Gastroesophageal sphincter (tissue), 4 donors: Measurements from ENCODE around the gene ESR1. TPM values are rescaled to one million over a fixed set of nuclear protein-coding genes. Genes with fewer than 3 reads are reported as not detected.
A peak's percentile ranks its signal among the peaks of the same experiment; 100 is the strongest.

Source experiments
- ATAC-seq: fragments of 150-250 bp; one replicate; pipeline ENCODE4 v1.9.1; 2016; ENCODE audit warnings: mild to moderate bottlenecking, moderate library complexity
- H3K27ac ChIP-seq, 4 donors: fragments of 200-600 bp; sonication (generic) in 3 of 4; 1 replicate in 3 of 4; 2 replicates in 1 of 4; pipeline ENCODE4 v1.5.1; 2016 to 2019
- H3K27me3 ChIP-seq: fragments of 200-600 bp; sonication (generic); one replicate; pipeline ENCODE4 v1.5.1; 2019
- H3K36me3 ChIP-seq, 2 donors: fragments of 200-600 bp; sonication (generic); one replicate each; pipeline ENCODE4 v1.5.1; 2019; ENCODE audit warnings: control low read depth in 1 of 2
- H3K4me1 ChIP-seq, 3 donors: fragments of 200-600 bp; sonication (generic); 1 replicate in 2 of 3; 2 replicates in 1 of 3; pipeline ENCODE4 v1.5.1; 2016 to 2019; ENCODE audit warnings: control low read depth in 2 of 3
- H3K4me3 ChIP-seq, 2 donors: fragments of 200-600 bp; sonication (generic); one replicate each; pipeline ENCODE4 v1.5.1; 2019; ENCODE audit warnings: mild to moderate bottlenecking in 1 of 2, moderate library complexity in 1 of 2
- H3K9me3 ChIP-seq, 3 donors: fragments of 200-600 bp; sonication (generic); one replicate each; pipeline ENCODE4 v1.5.1; 2017 to 2019; ENCODE audit warnings: control low read depth in 2 of 3
- EP300 ChIP-seq: sonication (generic); formaldehyde crosslinking; IDR thresholded peaks from one replicate; pipeline ENCODE4 v1.6.1; 2017; ENCODE audit warnings: antibody characterized with exemption, mild to moderate bottlenecking
- POLR2A ChIP-seq, 2 donors: fragments of 450-650 bp; IDR thresholded peaks; one replicate each; pipeline ENCODE4 v1.6.1; 2017; ENCODE audit warnings: antibody characterized with exemption in 2 of 2, mild to moderate bottlenecking in 2 of 2, moderate library complexity in 1 of 2
- POLR2AphosphoS5 ChIP-seq: sonication (generic); formaldehyde crosslinking; IDR thresholded peaks from one replicate; pipeline ENCODE4 v1.6.1; 2017; ENCODE audit warnings: antibody characterized with exemption
- WGBS, 2 donors: methylation state at CpG; one replicate each; pipeline ENCODE4 v1.1.5; 2018; ENCODE audit warnings: low coverage in 1 of 2; 5-methylcytosine and 5-hydroxymethylcytosine counted together
- total RNA-seq, 4 donors: library from RNA; depleted of rRNA; stranded (reverse); fragments of >200 nt; gene quantifications; one replicate each; pipeline ENCODE4 v1.1.0, GENCODE V29; 2016
- TF ChIP-seq, protein P1 (sequence below), 4 experiments: fragments of 200-600 bp in 2 of 4; fragments of 450-650 bp in 2 of 4; sonication (generic) in 1 of 4; IDR thresholded peaks; one replicate each; pipeline ENCODE4 v1.5.1; 2017 to 2019; ENCODE audit warnings: antibody characterized with exemption in 4 of 4, mild to moderate bottlenecking in 2 of 4, moderate library complexity in 2 of 4

ESR1 gene
- total RNA-seq, 4 donors from 2014 or later, result 0.93 to 2.3 (median 0.97) TPM

GRCh38 chr6:151911401-151911800 lies 103.9 kb downstream of the ESR1 start:
- no peaks in the 10 kb centered on the region for H3K27me3 ChIP-seq
- H3K4me3 ChIP-seq, result no peak overlapping the region
- TF ChIP-seq, protein P1, sequence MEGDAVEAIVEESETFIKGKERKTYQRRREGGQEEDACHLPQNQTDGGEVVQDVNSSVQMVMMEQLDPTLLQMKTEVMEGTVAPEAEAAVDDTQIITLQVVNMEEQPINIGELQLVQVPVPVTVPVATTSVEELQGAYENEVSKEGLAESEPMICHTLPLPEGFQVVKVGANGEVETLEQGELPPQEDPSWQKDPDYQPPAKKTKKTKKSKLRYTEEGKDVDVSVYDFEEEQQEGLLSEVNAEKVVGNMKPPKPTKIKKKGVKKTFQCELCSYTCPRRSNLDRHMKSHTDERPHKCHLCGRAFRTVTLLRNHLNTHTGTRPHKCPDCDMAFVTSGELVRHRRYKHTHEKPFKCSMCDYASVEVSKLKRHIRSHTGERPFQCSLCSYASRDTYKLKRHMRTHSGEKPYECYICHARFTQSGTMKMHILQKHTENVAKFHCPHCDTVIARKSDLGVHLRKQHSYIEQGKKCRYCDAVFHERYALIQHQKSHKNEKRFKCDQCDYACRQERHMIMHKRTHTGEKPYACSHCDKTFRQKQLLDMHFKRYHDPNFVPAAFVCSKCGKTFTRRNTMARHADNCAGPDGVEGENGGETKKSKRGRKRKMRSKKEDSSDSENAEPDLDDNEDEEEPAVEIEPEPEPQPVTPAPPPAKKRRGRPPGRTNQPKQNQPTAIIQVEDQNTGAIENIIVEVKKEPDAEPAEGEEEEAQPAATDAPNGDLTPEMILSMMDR (IDR thresholded peaks at IDR 0.05), result no peak
- no peak for TF ChIP-seq EP300
- TF ChIP-seq POLR2A (IDR thresholded peaks at IDR 0.05), result no peak
- TF ChIP-seq POLR2AphosphoS5, result no peak
- H3K27ac ChIP-seq, result no peak overlapping the region
- no peaks in the 10 kb centered on the region for H3K9me3 ChIP-seq
- no peaks in the 10 kb centered on the region for H3K4me1 ChIP-seq
- 38 to 65% methylated on average over 2 of the region's 2 CpGs for WGBS, 2 donors
- ATAC-seq, result no peak
- H3K36me3 ChIP-seq, result no peaks in the 10 kb centered on the region

- H3K27me3 ChIP-seq, result no peaks in the 10 kb centered on the region
- H3K36me3 ChIP-seq, result no peaks in the 10 kb centered on the region
- no peak overlapping the region for H3K4me3 ChIP-seq
- ATAC-seq, result no peak
- no peaks in the 10 kb centered on the region for H3K4me1 ChIP-seq
- 71 to 86% methylated on average over 4 of the region's 4 CpGs for WGBS, 2 donors
- no peak overlapping the region for H3K27ac ChIP-seq
- TF ChIP-seq EP300 (no peak), POLR2AphosphoS5 (no peak), POLR2A (IDR thresholded peaks at IDR 0.05) (no peak)
- TF ChIP-seq, protein P1 (IDR thresholded peaks at IDR 0.05), result no peak
- no peaks in the 10 kb centered on the region for H3K9me3 ChIP-seq
Measured at GRCh38 chr6:151914484-151914883, 107.0 kb downstream of the ESR1 start.

- TF ChIP-seq POLR2A (IDR thresholded peaks at IDR 0.05), result no peak
- H3K4me1 ChIP-seq, result no peaks in the 10 kb centered on the region
- no peak overlapping the region for H3K4me3 ChIP-seq
- H3K36me3 ChIP-seq, result no peaks in the 10 kb centered on the region
- ATAC-seq, result no peak
- no peaks in the 10 kb centered on the region for H3K27me3 ChIP-seq
- H3K9me3 ChIP-seq, result no peaks in the 10 kb centered on the region
- WGBS, 2 donors, result 78 to 82% methylated on average over 3 of the region's 3 CpGs
- H3K27ac ChIP-seq, result no peak overlapping the region
Measured at GRCh38 chr6:151916075-151916474, 108.6 kb downstream of the ESR1 start.

GRCh38 chr6:151916680-151917164 lies 109.2 kb downstream of the ESR1 start:
- Histone ChIP-seq H3K4me3 (no peak overlapping the region), H3K4me1 (no peaks in the 10 kb centered on the region), H3K9me3 (peaks cover 0 to 2% (median 0%) of the 10 kb centered on the region in 3 donors), H3K36me3 (no peaks in the 10 kb centered on the region), H3K27me3 (no peaks in the 10 kb centered on the region), H3K27ac (peak overlapping the region in 1 of 4 donors; percentile 42)
- ATAC-seq, result peak; percentile 94
- 75% methylated on average over 3 of the region's 3 CpGs for WGBS, 2 donors
- TF ChIP-seq POLR2AphosphoS5 (peak; percentile 15), EP300 (no peak)

DNA sequence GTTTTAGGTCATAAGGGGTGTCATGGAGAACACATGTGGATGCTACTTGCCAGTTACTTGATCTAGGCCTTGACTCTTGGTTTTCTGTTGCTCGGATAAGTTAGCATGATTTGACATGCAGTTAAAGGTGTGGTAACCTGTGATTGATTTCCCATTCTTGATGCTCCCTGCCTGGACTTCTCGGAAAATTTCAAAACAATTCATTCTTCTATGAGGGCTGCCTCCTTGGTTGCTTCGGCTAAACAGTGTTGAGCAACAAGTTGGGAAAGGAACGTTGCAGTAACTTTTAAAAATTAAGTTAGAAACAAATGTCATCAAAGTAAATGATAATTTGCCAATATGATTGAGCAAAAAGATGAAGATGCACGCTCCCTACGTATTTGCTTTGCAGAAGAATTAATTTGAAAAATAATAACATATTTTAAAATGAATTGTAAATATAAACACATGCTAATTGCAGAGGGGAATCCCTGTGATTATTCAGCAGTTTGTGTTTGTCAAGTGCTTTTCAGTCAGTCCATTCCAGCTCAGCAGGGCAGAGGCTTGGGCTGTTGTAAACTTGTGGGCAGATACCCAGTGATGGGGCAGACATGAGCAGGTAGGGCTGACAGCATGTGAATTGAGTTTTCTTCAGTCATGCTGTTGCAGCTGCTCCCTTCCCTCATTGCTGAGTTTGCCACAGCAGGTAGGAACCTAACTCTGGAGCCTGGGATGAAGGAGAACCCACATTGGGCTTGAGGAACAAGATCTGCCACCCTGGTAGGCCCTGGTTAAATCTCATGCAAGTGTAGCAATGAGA lies 110.2 kb downstream of the ESR1 start:
- peak; percentile 79 for ATAC-seq

More for the DNA sequence above, 110.2 kb downstream of the ESR1 start:
- H3K36me3 ChIP-seq, result no peaks in the 10 kb centered on the region
- WGBS, 2 donors, result 69 to 74% methylated on average over 6 of the region's 6 CpGs
- TF ChIP-seq, protein P1 (IDR thresholded peaks at IDR 0.05), result no peak
- TF ChIP-seq EP300 (no peak), POLR2A (IDR thresholded peaks at IDR 0.05) (no peak), POLR2AphosphoS5 (peak; percentile 32)
- H3K27ac ChIP-seq, result peak overlapping the region in 3 of 4 donors; percentile 2 to 45 (median 42)
- H3K4me3 ChIP-seq, result no peak overlapping the region
- H3K9me3 ChIP-seq, result peaks cover 0 to 12% (median 0%) of the 10 kb centered on the region in 3 donors
- no peaks in the 10 kb centered on the region for H3K27me3 ChIP-seq
- H3K4me1 ChIP-seq, result no peaks in the 10 kb centered on the region
